Measurements from ENCODE around the gene ANXA3. TPM values are rescaled to one million over a fixed set of nuclear protein-coding genes. Genes with fewer than 3 reads are reported as not detected.

The ANXA3 gene
- total and polyA plus RNA-seq, 2 donors (not counting 3 experiments of a cell fraction or from before 2014, with no cell fraction given) = 52.9 to 78.4 TPM

GRCh38 chr4:78510108-78510507 is 41.5 kb upstream of the ANXA3 start:
- dilution Hi-C loops (cut with MboI; ENCODE audit: extremely low pct_ligation_motif_present, low sequenced_read_pairs) = no loop called here
- H3K4me1 ChIP-seq (ENCODE audit: control insufficient read depth, extremely low read depth, insufficient read depth, low read length) = no peaks in the 10 kb centered on the region
- H2AFZ ChIP-seq (ENCODE audit: low read depth, low read length) = no peak overlapping the region
- no peaks in the 10 kb centered on the region for H3K9me3 ChIP-seq (replicated peaks; ENCODE audit: control insufficient read depth, insufficient read depth, low read length)
- no peak overlapping the region for H3K9ac ChIP-seq (replicated peaks; ENCODE audit: extremely low read depth, insufficient read depth, low read length)
- FAIRE-seq (no peak), DNase-seq (ENCODE audit: low read depth, low spot score) (no peak)
- no peaks in the 10 kb centered on the region for H4K20me1 ChIP-seq (replicated peaks; ENCODE audit: control insufficient read depth, extremely low read depth, insufficient read depth, low read length)
- ChIA-PET POLR2A (no interaction called here), CTCF (no interaction called here)
- TF ChIP-seq JUN (IDR thresholded peaks at IDR 0.05; ENCODE audit: borderline replicate concordance, insufficient read depth, insufficient read length, low read depth) (no peak), EZH2 (IDR thresholded peaks at IDR 0.05; ENCODE audit: borderline replicate concordance, low read depth, low read length, severe bottlenecking) (no peak), POLR2AphosphoS5 (IDR thresholded peaks at IDR 0.05; ENCODE audit: insufficient read depth, low read depth, low read length) (no peak), GATA2 (IDR thresholded peaks at IDR 0.05; ENCODE audit: insufficient read depth, insufficient read length, low read depth, low read length) (no peak), MYC (IDR thresholded peaks at IDR 0.05; ENCODE audit: low read depth, low read length) (no peak), CTCF (IDR thresholded peaks at IDR 0.05; ENCODE audit: extremely low read depth in 1 of 2, insufficient read depth in 1 of 2, low read depth in 1 of 2, low read length in 2 of 2) (no peak), FOS (IDR thresholded peaks at IDR 0.05; ENCODE audit: borderline replicate concordance, insufficient read depth, low read length) (no peak), POLR2A (IDR thresholded peaks at IDR 0.05; ENCODE audit: low read depth, low read length) (no peak)
- TF ChIP-seq, protein P1, sequence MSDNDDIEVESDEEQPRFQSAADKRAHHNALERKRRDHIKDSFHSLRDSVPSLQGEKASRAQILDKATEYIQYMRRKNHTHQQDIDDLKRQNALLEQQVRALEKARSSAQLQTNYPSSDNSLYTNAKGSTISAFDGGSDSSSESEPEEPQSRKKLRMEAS (IDR thresholded peaks at IDR 0.05; ENCODE audit: insufficient read depth, insufficient read length) = no peak
- no peak overlapping the region for H3K4me2 ChIP-seq (ENCODE audit: insufficient read depth, low read length)
- H3K79me2 ChIP-seq (ENCODE audit: control insufficient read depth, insufficient read depth, low read length) = no peaks in the 10 kb centered on the region
- BruUV-seq (replicated peaks) = no TSS peak
- H3K9me1 ChIP-seq (replicated peaks; ENCODE audit: control insufficient read depth, extremely low read depth, insufficient read depth, low read length) = no peaks in the 10 kb centered on the region
- intact Hi-C loops (cut with micrococcal nuclease) = loop anchor here (10.0 kb wide), 1 partner anchor 685 kb away; no protein-coding TSS in a partner anchor
- no peaks in the 10 kb centered on the region for H3K27me3 ChIP-seq (ENCODE audit: control insufficient read depth in 2 of 2, insufficient read depth in 2 of 2, low read length in 2 of 2)
- no peaks in the 10 kb centered on the region for H3K36me3 ChIP-seq (ENCODE audit: control insufficient read depth in 2 of 2, extremely low read depth in 1 of 2, insufficient read depth in 2 of 2, low read length in 2 of 2)
- H3K4me3 ChIP-seq (replicated peaks in 1 of 3; ENCODE audit: insufficient read depth in 1 of 3, low read depth in 1 of 3, low read length in 3 of 3) = no peak overlapping the region
- no peak overlapping the region for H3K27ac ChIP-seq (ENCODE audit: insufficient read depth, low read depth, low read length)
